Keratinocyte (primary cell): ENCODE measurements around the gene GYS2. TPM values are rescaled to one million over a fixed set of nuclear protein-coding genes. Genes with fewer than 3 reads are reported as not detected.

Source experiments
- DNase-seq: peaks from one replicate; pipeline ENCODE4 v3.0.0-alpha.2; 2011; ENCODE audit warnings: low read depth, missing footprints, low spot score
- FAIRE-seq: peaks from 2 replicates; lab custom pipeline; 2011; peaks lifted over from hg19 to GRCh38; lab: Jason Lieb, UNC
- H2AFZ ChIP-seq: 2 replicates; pipeline ENCODE4 v1.6.0; 2012; ENCODE audit warnings: low read length, control low read depth, inconsistent platforms; ENCODE audit not compliant: control insufficient read depth
- H3K27ac ChIP-seq: 2 replicates; pipeline ENCODE4 v1.5.1; 2011; ENCODE audit warnings: low read length; ENCODE audit not compliant: control insufficient read depth, insufficient read depth
- H3K27me3 ChIP-seq: 3 replicates; pipeline ENCODE4 v1.6.0; 2011; ENCODE audit warnings: low read length; ENCODE audit not compliant: control insufficient read depth, insufficient read depth; ENCODE audit errors: extremely low read depth
- H3K36me3 ChIP-seq, 2 experiments: 2 replicates in 1 of 2; 3 replicates in 1 of 2; pipeline ENCODE4 v1.5.1; 2011; ENCODE audit warnings: low read length in 2 of 2, mild to moderate bottlenecking in 1 of 2; ENCODE audit not compliant: control insufficient read depth in 2 of 2, insufficient read depth in 2 of 2; ENCODE audit errors: extremely low read depth in 1 of 2
- H3K4me1 ChIP-seq: 3 replicates; pipeline ENCODE4 v1.5.1; 2011; ENCODE audit warnings: low read length; ENCODE audit not compliant: control insufficient read depth, insufficient read depth; ENCODE audit errors: extremely low read depth
- H3K4me2 ChIP-seq: 3 replicates; pipeline ENCODE4 v1.6.0; 2011; ENCODE audit warnings: low read depth, low read length; ENCODE audit not compliant: control insufficient read depth, insufficient read depth; ENCODE audit errors: extremely low read depth
- H3K4me3 ChIP-seq, 3 experiments: fragments of 200-600 bp in 1 of 3; sonication (generic) in 1 of 3; 2 replicates in 2 of 3; 3 replicates in 1 of 3; pipeline ENCODE4 v1.5.1; 2011 to 2016; ENCODE audit warnings: low read length in 3 of 3, mild to moderate bottlenecking in 3 of 3, control low read depth in 2 of 3, inconsistent platforms in 1 of 3, low read depth in 1 of 3, mixed read lengths in 1 of 3, mixed run types in 1 of 3, moderate library complexity in 1 of 3; ENCODE audit not compliant: control insufficient read depth in 2 of 3, insufficient read depth in 2 of 3; ENCODE audit errors: extremely low read depth in 1 of 3
- H3K79me2 ChIP-seq: 2 replicates; pipeline ENCODE4 v1.6.0; 2012; ENCODE audit warnings: low read length; ENCODE audit not compliant: control insufficient read depth, insufficient read depth
- H3K9ac ChIP-seq: 3 replicates; pipeline ENCODE4 v1.6.0; 2011; ENCODE audit warnings: low read length; ENCODE audit not compliant: control insufficient read depth, insufficient read depth; ENCODE audit errors: extremely low read depth
- H3K9me1 ChIP-seq: 3 replicates; pipeline ENCODE4 v1.6.0; 2011; ENCODE audit warnings: low read length; ENCODE audit not compliant: control insufficient read depth, insufficient read depth; ENCODE audit errors: extremely low read depth
- H3K9me3 ChIP-seq: 2 replicates; pipeline ENCODE4 v1.5.1; 2012; ENCODE audit warnings: low read depth, low read length; ENCODE audit not compliant: control insufficient read depth
- H4K20me1 ChIP-seq: 3 replicates; pipeline ENCODE4 v1.6.0; 2011; ENCODE audit warnings: low read length; ENCODE audit not compliant: control insufficient read depth, insufficient read depth; ENCODE audit errors: extremely low read depth
- CTCF ChIP-seq, 3 experiments: IDR thresholded peaks in 1 of 3; conservative IDR thresholded peaks in 1 of 3; optimal IDR thresholded peaks in 1 of 3; 2 replicates in 2 of 3; 3 replicates in 1 of 3; pipeline versions ENCODE3 to v1.5.1; 2011; ENCODE audit warnings: low read length in 3 of 3, mild to moderate bottlenecking in 3 of 3, moderate library complexity in 2 of 3, control low read depth in 1 of 3, inconsistent platforms in 1 of 3; ENCODE audit not compliant: insufficient read depth in 2 of 3; ENCODE audit errors: extremely low read depth in 1 of 3
- EZH2 ChIP-seq: IDR thresholded peaks from one replicate; pipeline ENCODE4 v1.6.1; 2012; ENCODE audit warnings: inconsistent platforms, mild to moderate bottlenecking, low read length, moderate library complexity
- dilution Hi-C: fragments of 300-500 bp; cut with MboI; formaldehyde crosslinking; loops from one replicate; pipeline ENCODE4 v1.7.0; 2020; ENCODE audit warnings: low sequenced_read_pairs; ENCODE audit not compliant: extremely low pct_ligation_motif_present
- polyA plus RNA-seq, 5 experiments: library from polyadenylated mRNA; depleted of rRNA in 3 of 5; stranded (reverse) in 3 of 5; stranded (forward) in 1 of 5; unstranded in 1 of 5; fragments of >200 nt; gene quantifications; 1 replicate in 1 of 5; 2 replicates in 3 of 5; 3 replicates in 1 of 5; pipeline versions ENCODE4 v1.2.1 to v1.2.3, GENCODE V29; 2011 to 2012; ENCODE audit warnings: missing spikeins in 2 of 5, low read depth in 1 of 5, low replicate concordance in 1 of 5

GYS2 gene
- polyA plus RNA-seq, 1 donor (not counting 4 experiments of a cell fraction or from before 2014, with no cell fraction given): not detected

GRCh38 chr12:21505888-21506287 is 98.8 kb downstream of the GYS2 start:
- Histone ChIP-seq H3K4me1 (peaks cover 4% of the 10 kb centered on the region), H3K9me3 (no peaks in the 10 kb centered on the region), H3K27ac (no peak overlapping the region), H3K9ac (no peak overlapping the region), H3K36me3 (peaks cover 3 to 6% of the 10 kb centered on the region in 2 experiments), H3K4me3 (no peak overlapping the region), H3K79me2 (peaks cover 50% of the 10 kb centered on the region), H3K4me2 (no peak overlapping the region), H3K27me3 (no peaks in the 10 kb centered on the region), H4K20me1 (no peaks in the 10 kb centered on the region), H3K9me1 (no peaks in the 10 kb centered on the region), H2AFZ (no peak overlapping the region)
- dilution Hi-C loops: no loop called here
- TF ChIP-seq EZH2 (no peak), CTCF (optimal IDR thresholded peaks at IDR 0.05 in 1 of 3, IDR thresholded peaks at IDR 0.05 in 1 of 3, conservative IDR thresholded peaks at IDR 0.05 in 1 of 3; ENCODE audit: extremely low read depth in 1 of 3, insufficient read depth in 2 of 3, low read length in 3 of 3) (no peak)
- FAIRE-seq (no peak), DNase-seq (no peak)

GRCh38 chr12:21502872-21503271 is 101.8 kb downstream of the GYS2 start:
- Histone ChIP-seq H3K27ac (peak overlapping the region; percentile 7), H3K27me3 (no peaks in the 10 kb centered on the region), H3K9me1 (no peaks in the 10 kb centered on the region), H2AFZ (no peak overlapping the region), H3K9me3 (no peaks in the 10 kb centered on the region), H3K36me3 (peaks cover 5 to 12% of the 10 kb centered on the region in 2 experiments), H4K20me1 (no peaks in the 10 kb centered on the region), H3K4me3 (peak overlapping the region in 2 of 3 experiments; percentile 82 to 97), H3K4me2 (peak overlapping the region; percentile 89), H3K9ac (peak overlapping the region; percentile 93), H3K79me2 (peaks cover 62% of the 10 kb centered on the region), H3K4me1 (peaks cover 13% of the 10 kb centered on the region)
- no peak for DNase-seq
- no peak for TF ChIP-seq EZH2
- no peak for TF ChIP-seq CTCF (optimal IDR thresholded peaks at IDR 0.05 in 1 of 3, IDR thresholded peaks at IDR 0.05 in 1 of 3, conservative IDR thresholded peaks at IDR 0.05 in 1 of 3; ENCODE audit: extremely low read depth in 1 of 3, insufficient read depth in 2 of 3, low read length in 3 of 3)
- FAIRE-seq: no peak
- dilution Hi-C loops: no loop called here
